ENCODE results near the gene TMA7.

Gene TMA7

GRCh38 chr3:48405343-48405881 is 34.6 kb upstream of the TMA7 start:
- Histone ChIP-seq H3K9me3 (ENCODE audit: control insufficient read depth, insufficient read depth, low read depth, low read length) (no peaks in the 10 kb centered on the region), H3K27ac (ENCODE audit: extremely low read depth, low read depth, low read length) (no peak overlapping the region), H3K4me3 (ENCODE audit: low read depth, low read length) (no peak overlapping the region), H3K36me3 (ENCODE audit: control insufficient read depth in 2 of 2, insufficient read depth in 1 of 2, low read length in 2 of 2) (peaks cover 0 to 53% of the 10 kb centered on the region in 2 experiments; a peak in 1 of 3 replicates), H3K4me1 (ENCODE audit: control insufficient read depth, insufficient read depth, low read length) (no peaks in the 10 kb centered on the region)
- TF ChIP-seq SP2 (tag by site-specific recombination; IDR thresholded peaks at IDR 0.05) (no peak), ZNF202 (tag by site-specific recombination; IDR thresholded peaks at IDR 0.05; ENCODE audit: borderline replicate concordance) (no peak)
- POLR2A ChIA-PET = no interaction called here
- CTCF ChIA-PET = interaction anchor here (0.8 to 1.2 kb wide), 2 partner anchors 31 to 161 kb away, joined by 3 read pairs; no protein-coding TSS in a partner anchor

DNA sequence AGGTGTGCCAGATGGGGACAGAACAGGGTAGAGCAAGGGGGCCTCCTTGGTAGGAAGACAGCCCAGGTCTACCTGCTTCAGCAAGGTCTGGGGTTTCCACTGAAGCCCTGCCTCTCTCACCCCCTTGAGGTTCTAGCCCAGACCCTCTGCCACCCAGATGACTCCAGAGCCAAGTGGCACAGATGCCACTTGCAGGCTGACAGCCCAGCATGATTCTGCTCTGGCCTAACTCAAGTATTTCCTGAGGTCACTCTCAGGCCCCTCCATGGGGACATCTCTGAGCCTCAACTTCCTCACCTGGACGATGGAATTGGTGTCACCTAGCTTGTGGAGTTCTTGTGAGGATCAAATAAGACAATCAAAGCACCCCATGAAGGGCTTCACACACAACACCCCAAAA is 34.1 kb upstream of the TMA7 start:
- H3K9me3 ChIP-seq (ENCODE audit: control insufficient read depth, insufficient read depth, low read depth, low read length) = no peaks in the 10 kb centered on the region
- H3K4me1 ChIP-seq (ENCODE audit: control insufficient read depth, insufficient read depth, low read length) = no peaks in the 10 kb centered on the region
- ChIA-PET POLR2A (no interaction called here), CTCF (interaction anchor here (0.5 to 1.2 kb wide), 4 partner anchors 10 to 211 kb away, joined by 3 read pairs; no protein-coding TSS in a partner anchor)
- H3K4me3 ChIP-seq (ENCODE audit: low read depth, low read length) = no peak overlapping the region
- peaks cover 0 to 58% of the 10 kb centered on the region in 2 experiments; a peak in 1 of 3 replicates for H3K36me3 ChIP-seq (ENCODE audit: control insufficient read depth in 2 of 2, insufficient read depth in 1 of 2, low read length in 2 of 2)
- no peak for TF ChIP-seq ZNF777 (tag by site-specific recombination; IDR thresholded peaks at IDR 0.05; ENCODE audit: borderline replicate concordance)
- no peak for TF ChIP-seq ZBTB10 (tag by site-specific recombination; IDR thresholded peaks at IDR 0.05)
- TF ChIP-seq, protein P1, sequence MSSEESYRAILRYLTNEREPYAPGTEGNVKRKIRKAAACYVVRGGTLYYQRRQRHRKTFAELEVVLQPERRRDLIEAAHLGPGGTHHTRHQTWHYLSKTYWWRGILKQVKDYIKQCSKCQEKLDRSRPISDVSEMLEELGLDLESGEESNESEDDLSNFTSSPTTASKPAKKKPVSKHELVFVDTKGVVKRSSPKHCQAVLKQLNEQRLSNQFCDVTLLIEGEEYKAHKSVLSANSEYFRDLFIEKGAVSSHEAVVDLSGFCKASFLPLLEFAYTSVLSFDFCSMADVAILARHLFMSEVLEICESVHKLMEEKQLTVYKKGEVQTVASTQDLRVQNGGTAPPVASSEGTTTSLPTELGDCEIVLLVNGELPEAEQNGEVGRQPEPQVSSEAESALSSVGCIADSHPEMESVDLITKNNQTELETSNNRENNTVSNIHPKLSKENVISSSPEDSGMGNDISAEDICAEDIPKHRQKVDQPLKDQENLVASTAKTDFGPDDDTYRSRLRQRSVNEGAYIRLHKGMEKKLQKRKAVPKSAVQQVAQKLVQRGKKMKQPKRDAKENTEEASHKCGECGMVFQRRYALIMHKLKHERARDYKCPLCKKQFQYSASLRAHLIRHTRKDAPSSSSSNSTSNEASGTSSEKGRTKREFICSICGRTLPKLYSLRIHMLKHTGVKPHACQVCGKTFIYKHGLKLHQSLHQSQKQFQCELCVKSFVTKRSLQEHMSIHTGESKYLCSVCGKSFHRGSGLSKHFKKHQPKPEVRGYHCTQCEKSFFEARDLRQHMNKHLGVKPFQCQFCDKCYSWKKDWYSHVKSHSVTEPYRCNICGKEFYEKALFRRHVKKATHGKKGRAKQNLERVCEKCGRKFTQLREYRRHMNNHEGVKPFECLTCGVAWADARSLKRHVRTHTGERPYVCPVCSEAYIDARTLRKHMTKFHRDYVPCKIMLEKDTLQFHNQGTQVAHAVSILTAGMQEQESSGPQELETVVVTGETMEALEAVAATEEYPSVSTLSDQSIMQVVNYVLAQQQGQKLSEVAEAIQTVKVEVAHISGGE (tag by site-specific recombination; conservative IDR thresholded peaks at IDR 0.05; ENCODE audit: low read depth) = no peak
- no peak for TF ChIP-seq ZNF623 (tag by site-specific recombination; IDR thresholded peaks at IDR 0.05)
- no peak for TF ChIP-seq KLF17 (tag by site-specific recombination; IDR thresholded peaks at IDR 0.05)
- no peak for TF ChIP-seq MEIS1 (CRISPR knock-in tag; IDR thresholded peaks at IDR 0.05; ENCODE audit: borderline replicate concordance)
- no peak overlapping the region for H3K27ac ChIP-seq (ENCODE audit: extremely low read depth, low read depth, low read length)

- TF ChIP-seq ZNF292 (tag by site-specific recombination; IDR thresholded peaks at IDR 0.05; ENCODE audit: borderline replicate concordance, low read depth) (no peak), ZNF658 (tag by site-specific recombination; IDR thresholded peaks at IDR 0.05) (no peak), ZNF112 (tag by site-specific recombination; IDR thresholded peaks at IDR 0.05) (no peak), FEZF1 (tag by site-specific recombination; IDR thresholded peaks at IDR 0.05) (no peak), ZNF114 (tag by site-specific recombination; IDR thresholded peaks at IDR 0.05) (no peak), PRDM10 (tag by site-specific recombination; IDR thresholded peaks at IDR 0.05) (peak; percentile 42; the same call in 1 of the 2 replicates)
- H3K4me3 ChIP-seq (ENCODE audit: low read depth, low read length) = no peak overlapping the region
- POLR2A ChIA-PET = no interaction called here
- CTCF ChIA-PET = interaction anchor here (0.5 to 5.1 kb wide), 5 partner anchors 11 to 212 kb away, joined by 3 to 28 read pairs (median 3); no protein-coding TSS in a partner anchor
- H3K36me3 ChIP-seq (ENCODE audit: control insufficient read depth in 2 of 2, insufficient read depth in 1 of 2, low read length in 2 of 2) = peaks cover 0 to 66% of the 10 kb centered on the region in 2 experiments; a peak in 1 of 3 replicates
- H3K4me1 ChIP-seq (ENCODE audit: control insufficient read depth, insufficient read depth, low read length) = no peaks in the 10 kb centered on the region
- H3K27ac ChIP-seq (ENCODE audit: extremely low read depth, low read depth, low read length) = no peak overlapping the region
- no peaks in the 10 kb centered on the region for H3K9me3 ChIP-seq (ENCODE audit: control insufficient read depth, insufficient read depth, low read depth, low read length)
Observed at GRCh38 chr3:48406443-48407431, 33.3 kb upstream of the TMA7 start.
